Stimulated activated CD4-positive, alpha-beta T cell treated with anti-CD3 and anti-CD28 coated beads, Interleukin-12 subunit alpha, Interleukin-12 subunit beta, amount 100 ng/mL, for 24 hours (primary cell): ENCODE results near the gene PTTG1IP2.
"Not testable (repeated sequence)": the region's sequence is repeated elsewhere in the genome, so short reads cannot be mapped to it uniquely, and the experiment has no call there.

Experiments
- DNase-seq, 2 experiments: peaks; one replicate each; pipeline ENCODE4 v3.0.0-alpha.2; 2020; ENCODE audit warnings: low read depth in 2 of 2

PTTG1IP2 gene

DNA sequence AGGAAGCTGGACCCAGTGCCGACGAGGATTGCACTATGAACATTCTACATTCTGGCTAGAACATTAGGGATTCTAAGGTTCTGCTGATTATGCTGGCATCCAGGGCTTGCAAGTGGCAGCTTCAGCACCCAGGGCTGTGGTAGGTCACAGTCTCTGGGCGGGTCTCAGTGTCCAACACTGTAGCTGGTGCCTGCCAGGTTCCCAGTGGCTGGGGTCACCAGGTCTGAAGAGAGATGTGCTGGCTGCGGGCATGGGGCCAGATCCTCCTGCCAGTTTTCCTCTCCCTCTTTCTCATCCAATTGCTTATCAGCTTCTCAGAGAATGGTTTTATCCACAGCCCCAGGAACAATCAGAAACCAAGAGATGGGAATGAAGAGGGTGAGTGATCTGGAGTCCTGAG, at the start of gene PTTG1IP2:
PTTG1IP2 (plus strand) TSS at position 86 of the 400 bp plus-strand sequence; CDS start at position 234, 148 bp downstream.
- no peak for DNase-seq

DNA sequence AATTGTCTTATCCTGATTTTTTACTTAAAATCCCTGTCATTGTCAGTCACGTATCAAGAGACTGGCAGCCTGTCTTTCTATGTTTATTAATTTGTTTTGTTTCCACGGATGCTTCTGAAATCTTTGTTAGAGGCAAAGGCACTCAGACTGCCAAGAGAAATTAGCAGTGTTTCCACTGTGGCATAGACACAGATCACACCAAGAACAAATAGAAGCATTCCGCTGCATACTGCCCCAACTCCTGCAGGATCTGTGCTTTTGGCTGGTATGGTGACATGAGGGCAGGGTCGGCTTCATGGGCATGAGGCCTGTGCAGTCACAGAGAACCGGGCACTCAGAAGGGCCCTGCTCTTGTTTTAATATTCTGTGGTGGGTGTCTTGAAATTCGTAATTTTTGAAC, 47.8 kb upstream of the PTTG1IP2 start:
- no peak for DNase-seq

DNA sequence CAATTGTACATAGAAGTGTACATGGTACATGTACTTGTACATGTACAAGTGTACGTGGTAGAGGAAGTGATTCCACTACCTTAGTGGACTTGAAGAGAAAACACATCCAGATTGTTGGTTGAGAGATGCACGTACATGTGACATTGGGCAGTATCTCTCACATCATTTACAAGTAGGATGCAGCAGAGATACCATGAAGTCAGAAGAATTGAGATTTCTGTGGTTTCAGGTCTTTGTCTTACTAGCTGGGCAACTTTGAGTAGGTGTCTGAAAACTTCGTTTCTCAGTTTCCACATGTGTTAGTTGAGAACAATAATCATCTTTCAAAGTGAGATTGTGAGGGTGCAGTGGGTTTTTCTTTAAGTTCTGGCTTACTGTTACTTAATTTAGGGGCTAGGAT, 44.7 kb upstream of the PTTG1IP2 start:
- DNase-seq, result no peak

DNA sequence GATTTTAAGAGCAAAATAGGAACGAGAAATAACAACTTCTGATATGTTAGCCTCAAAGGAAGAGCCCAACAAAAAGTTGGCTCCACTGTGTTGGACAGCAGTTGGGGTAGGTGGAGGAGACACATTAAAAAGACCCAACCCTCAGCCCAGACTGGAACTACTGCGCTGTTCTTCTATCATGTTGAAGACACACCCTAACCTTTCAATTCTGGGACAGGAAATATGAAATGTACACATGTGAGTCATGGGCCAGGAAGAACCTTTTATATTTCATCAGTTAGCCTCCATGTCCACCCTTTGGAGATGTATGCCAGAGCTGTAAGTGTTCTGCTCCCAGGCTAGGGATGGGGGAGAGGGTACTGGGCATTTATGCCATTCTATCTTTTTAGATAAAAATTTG, 44.1 kb upstream of the PTTG1IP2 start:
- no peak for DNase-seq

DNA sequence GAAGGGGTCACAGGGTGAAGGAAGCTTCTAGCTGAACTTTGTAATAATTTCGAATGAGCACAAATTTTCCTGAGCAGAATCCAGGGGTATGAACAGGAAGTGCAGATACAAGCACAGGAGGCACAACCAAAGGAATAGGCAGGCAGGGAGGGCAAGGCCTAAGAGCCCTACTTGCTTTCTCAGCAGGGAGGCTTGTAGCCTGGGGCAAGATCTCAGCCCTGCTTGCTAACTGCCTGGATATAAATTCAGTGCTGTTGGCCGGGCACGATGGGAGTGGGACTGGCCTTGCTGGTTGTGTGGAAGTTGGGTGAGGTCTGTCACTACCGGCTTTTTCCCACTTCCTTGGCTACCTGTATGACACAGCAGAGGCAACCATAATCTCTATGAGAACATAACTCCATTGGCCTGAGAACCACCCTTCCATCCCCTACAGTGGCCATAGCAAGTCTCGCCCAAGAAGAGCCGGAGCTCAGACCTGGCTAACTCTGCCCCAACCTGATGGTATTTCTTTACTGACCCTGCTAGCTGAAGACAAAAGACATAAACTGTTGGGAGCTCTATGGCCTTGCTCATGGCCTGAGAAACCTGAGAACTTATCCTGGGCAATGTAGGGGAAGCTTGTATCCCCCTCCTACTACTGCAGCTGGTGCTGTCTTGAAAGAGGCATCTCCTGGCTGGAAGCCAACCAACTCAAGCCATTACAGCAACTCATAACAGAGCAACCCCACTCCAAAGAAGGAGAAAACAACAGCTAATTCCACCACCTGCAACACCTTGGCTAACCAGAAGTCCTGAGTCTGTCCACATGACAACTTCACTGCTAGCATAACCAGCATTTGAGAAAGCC, 38.6 kb upstream of the PTTG1IP2 start:
- DNase-seq, result no peak

DNA sequence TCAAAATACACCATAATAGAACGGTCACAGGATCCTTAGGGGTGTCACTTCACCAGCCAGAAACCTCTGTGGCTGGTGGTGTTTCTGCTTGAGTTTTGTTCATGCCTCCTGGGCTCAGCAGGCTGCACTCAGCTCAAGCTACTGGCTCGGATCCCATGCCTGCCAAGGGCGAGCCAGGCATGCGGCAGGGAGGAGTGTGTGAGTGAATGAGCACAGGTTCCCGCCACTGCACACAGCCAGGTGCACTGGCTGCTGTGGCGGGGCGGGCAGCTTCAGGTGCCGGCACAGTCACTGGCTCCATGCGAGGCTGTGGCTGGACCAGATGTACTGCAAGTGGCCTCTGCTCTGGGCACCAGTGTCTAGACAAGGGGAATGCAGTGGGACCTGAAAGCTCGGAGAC, 36.7 kb upstream of the PTTG1IP2 start:
- no peak for DNase-seq

DNA sequence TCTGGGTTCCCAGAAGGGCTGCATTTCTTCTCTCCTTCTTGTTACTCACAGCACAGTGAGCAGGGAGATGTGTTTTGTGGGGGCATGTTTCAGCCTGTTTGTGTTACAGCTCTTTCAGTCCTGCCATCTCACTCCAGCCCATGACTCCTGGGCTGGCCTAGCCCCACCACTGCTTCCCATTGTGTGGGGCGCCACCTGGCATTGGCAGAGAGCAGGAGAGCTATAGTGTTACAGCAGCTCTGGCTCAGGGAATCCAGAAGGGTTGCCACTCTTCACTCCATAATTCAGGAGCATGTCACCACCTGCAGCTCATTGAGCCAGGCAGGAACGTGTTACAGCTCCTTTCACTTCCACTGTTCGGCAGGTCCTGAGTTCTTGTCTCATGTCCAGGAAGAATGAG, 36.2 kb upstream of the PTTG1IP2 start:
- DNase-seq, result no peak

DNA sequence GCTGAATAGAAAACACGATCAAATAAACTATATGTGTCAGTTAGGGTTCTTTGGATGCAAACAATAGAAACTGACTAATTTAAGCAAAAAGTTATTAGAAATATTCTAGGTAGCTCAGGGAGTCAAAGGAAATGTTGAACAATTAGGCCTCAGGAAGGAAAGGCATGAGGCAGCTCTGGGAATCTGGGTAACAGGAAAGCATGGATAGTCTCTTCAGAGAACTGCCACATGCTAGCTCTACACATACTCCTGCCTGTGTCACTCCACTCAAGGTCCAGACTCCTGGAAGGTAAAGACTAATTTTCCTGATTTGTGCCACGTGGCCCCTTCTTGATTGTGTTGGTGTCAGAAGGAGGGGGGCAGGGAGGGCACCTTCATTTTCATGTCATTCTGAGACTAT, 23.8 kb upstream of the PTTG1IP2 start:
- no peak for DNase-seq

DNA sequence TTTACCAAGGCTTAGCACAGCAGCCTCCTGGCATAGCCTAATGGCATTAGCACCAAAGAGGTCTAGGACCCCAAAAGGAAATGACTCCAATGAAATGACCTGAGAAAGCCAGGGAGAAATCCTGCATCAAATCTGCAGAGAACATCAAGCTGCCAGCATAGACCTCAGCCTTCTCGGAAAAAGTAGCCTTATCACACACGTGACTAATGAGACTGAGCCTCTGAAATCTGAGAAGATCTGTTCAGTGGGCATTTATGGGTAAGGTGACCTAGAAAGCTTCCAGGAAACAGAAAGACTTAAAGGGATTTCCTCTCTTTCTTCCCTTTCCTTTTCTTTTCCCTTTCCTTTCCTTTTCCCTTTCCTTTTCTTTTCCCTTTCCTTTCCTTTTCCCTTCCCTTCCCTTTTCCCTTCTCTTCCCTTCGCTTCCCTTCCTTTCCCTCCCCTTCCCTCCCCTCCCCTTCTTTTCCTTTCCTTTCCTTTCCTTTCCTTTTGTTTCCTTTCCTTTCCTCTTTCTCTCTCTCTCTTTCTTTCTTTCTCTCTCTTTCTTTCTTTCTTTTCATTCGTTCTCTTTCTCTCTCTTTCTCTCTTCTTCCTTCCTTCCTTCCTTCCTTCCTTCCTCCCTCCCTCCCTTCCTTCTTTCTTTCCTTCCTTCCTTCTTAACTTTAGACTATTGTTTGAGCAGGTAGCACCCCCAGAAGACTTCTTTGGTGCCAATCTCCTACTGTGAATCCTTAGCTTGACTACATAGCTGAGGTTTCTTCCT, 23.1 kb upstream of the PTTG1IP2 start:
- no peak for DNase-seq

DNA sequence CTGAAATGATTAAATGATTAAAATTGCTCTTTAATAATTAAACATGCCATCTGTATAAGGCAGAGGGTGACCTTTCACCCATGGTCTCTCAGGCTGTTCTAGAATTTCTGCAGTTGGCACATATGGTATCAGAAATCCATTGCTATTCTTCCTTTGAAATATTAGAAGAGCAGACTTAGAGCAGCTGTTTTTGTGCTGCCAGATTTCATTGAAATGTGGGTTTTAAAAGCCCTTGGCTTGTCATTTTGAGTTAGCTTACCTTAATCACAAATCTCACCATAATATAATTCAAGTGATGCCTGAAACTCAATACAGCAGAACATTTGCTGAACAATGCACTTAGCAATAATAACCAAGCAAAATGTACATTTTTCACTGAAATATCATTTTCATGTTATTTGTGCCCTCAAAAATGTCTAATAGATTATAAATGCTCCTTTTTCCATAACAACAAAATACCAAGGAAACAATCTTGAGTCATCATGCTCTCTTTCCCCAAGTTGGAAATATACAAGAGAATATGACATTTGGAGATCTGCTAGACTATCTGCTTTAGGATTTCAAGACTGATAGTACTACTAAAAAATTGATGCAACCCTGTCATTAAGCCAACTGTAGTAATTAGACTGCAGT, 16.1 kb upstream of the PTTG1IP2 start:
- no peak for DNase-seq

DNA sequence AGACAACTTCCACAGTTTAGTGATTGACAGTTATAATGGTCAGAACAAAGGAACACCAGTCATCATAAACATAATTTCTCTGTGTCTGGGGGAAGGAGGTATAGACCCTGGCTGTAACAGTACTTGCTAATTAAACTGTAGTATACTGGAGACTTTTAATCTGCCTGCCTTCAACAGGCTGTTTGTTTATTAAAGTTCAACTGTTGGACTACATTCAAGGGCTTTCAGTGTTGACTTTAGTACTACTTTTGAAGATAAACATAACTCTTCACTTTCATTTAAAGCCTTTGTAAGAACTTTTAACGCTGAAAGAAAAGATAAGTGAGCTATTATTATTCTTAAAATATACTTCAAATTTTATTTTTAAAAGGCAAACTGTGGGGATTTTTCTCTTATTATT, 15.5 kb upstream of the PTTG1IP2 start:
- DNase-seq, result no peak

DNA sequence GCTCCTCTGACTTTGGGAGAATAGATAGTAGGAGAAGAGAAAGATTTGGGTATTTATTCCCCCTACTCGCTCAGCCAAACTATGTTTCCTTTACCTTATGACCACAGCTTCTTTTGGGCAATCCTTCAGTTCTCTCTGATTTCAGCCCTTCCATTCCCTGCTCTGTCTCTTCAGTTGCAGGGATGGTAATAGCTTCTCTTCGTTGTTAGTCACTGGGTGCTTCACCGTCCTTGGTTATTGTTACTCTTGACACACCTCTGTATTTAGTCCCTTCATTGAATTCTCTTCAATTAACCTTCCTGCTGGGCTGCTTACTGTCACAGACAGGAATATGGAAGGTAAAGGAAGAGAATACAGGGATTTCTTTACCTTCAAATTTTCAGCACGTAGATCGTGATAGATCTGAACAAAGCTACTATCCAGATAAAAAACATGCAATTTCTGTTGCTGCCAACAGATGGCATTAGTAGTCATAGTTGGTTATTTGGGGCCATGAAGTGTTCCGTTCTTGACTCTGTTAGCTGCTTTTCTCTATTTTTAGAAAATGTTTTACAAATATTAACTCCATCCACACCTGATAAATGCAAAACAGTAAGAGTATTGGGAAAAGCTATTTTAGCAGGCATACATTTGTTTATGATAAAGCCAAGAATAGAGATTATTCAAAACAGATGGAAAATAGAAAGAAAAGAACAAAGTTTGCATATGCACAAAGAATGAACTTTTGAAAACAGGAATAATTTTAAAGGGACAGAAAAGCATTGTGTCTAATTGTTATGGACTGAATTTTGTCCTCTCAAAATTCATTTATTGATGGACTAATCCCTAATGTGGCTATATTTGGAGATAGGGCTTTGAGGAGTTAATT, 14.0 kb upstream of the PTTG1IP2 start:
- no peak for DNase-seq

DNA sequence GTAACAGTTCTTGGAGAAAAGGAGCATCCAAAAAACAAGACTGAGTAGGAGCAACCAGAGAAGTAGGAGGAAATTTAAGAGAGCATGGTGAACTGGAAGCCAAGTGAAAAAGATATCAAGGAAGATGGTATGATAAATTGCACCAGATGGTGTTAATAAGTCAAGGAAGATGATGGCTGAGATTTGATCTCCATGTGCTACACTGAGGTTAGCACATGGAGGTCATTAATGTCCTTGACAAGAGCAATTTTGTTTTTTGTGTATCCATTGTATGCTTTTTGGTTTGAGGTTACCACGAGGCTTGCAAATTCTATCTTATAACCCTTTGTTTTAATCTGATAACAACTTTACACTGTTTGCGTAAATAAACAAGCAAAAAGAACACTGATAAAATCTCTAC, 11.3 kb upstream of the PTTG1IP2 start:
- no peak for DNase-seq

DNA sequence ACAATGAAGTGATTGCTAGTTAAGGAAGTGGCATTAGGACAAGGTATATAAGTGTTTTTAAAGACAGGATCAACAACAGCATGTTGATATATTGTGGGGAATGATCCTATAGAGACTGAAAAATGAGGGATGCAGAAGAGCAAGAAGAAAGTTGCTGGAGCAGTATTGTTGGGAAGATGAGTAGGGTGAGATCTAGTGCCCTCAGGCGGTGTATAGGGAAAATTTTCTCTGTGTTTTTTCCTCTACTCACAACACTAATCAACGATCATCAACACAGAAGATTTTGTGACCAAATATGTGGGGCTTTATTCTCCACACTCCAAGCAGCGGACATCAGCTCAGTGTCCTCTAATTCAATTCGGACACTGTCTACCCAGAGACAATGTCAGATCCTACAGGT, 9.6 kb upstream of the PTTG1IP2 start:
- no peak for DNase-seq

DNA sequence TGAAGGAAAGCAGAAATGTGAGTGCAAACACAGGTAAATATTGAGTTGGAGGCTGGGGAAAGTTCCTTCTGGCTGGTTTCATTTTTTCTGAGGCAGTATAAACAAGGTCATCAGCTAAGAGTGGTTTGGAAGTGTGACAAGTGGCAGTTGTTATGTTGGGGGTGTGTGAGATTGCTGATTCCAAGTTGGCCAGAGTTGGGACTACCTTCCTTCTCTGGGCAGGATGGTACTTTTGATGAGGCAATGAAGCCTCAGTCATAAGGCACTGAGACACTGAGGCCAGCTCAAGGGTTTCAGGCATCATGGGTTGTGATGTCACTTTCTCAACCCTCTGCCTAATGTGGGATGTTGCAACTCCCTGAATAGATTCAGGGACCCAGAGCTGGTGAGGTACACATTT, 8.2 kb upstream of the PTTG1IP2 start:
- DNase-seq, result no peak

DNA sequence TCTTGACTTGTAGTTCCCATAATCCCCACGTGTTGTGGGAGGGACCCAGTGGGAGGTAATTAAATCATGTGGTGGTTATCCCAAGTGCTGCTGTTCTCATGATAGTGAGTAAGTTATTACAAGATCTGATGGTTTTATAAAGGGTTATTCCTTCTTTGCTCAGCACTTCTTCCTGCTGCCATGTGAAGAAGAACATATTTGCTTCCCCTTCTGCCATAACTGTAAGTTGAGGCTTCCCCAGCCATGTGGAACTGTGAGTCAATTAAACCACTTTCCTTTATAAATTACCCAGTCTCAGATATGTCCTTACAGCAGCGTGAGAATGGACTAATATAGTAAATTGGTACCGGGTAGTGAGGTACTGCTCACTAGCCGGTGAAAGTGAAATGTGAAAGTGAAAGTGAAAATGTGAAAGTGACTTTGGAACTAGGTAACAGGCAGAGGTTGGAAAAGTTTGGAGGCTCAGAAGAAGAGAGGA, 6.2 kb upstream of the PTTG1IP2 start:
- not testable (repeated sequence) for DNase-seq

DNA sequence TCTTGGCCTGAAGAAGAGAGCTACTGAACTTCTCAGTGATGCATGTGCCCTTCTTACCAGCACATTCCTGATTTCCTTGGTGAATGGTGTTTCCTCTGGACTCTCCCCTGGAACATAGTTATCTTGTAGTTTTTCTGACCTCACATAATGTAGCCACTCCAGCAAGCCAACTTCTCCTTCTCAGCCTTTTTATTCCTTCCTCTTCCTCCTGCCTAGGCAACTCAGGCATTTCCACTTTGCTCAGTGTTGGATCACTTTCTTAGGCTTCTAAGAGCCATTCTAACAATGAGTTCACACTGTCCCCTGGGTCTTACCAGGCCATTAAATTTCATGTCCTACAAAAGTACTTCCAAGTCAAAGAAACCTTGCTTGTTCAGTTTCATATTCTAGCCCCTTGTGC, 3.6 kb upstream of the PTTG1IP2 start:
- no peak for DNase-seq

DNA sequence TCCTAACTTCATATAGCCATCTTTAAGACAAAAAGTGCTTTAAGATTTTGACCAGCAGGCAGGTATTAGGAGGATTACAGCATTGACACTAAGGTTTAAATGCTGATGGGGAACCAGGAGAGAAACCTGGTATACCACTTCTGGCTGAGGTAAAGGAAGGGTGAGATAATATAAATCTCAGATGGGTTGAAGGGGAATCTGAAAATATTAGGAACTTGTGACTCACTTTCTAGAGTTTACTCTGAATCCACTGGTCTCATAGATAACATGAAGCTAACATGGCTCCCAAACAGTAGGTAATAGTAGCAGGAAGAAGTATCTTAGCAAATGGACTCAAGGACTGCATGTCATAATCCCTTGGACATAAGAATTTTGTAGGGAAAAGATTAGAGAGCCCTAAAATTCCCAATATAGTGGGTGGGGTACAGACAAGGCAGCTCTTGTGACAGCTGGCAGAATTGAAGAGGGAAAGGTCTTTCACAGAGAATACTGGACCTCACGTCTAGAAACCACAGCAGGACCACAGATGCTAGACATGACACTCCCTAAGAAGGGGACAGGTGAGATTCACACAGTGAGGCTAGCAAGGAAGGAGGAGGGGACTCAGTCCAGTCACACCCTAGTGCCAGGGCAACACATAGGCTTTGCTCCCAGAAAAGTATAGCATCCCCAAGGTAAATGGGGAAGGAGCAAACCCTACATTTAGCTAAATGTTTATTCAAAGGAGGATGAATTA, 3.5 kb downstream of the PTTG1IP2 start:
- DNase-seq, result no peak

DNA sequence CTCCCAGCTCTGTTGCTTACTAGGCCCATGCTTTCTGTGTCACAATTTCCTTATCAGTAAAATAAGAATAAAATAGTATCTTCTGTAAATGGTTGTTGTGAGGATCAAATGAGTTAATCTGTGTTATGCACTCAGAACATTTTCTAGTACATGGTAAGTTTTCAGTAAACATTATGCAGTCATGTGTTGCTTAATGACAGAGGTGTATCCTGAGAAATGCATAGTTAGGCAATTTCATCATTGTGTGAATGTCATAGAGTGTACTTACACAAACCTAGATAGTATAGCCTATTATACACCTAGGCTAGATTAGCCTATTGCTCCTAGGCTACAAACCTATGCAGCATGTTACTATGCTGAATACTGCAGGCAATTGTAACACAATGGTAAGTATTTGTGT, 4.4 kb downstream of the PTTG1IP2 start:
- no peak for DNase-seq

DNA sequence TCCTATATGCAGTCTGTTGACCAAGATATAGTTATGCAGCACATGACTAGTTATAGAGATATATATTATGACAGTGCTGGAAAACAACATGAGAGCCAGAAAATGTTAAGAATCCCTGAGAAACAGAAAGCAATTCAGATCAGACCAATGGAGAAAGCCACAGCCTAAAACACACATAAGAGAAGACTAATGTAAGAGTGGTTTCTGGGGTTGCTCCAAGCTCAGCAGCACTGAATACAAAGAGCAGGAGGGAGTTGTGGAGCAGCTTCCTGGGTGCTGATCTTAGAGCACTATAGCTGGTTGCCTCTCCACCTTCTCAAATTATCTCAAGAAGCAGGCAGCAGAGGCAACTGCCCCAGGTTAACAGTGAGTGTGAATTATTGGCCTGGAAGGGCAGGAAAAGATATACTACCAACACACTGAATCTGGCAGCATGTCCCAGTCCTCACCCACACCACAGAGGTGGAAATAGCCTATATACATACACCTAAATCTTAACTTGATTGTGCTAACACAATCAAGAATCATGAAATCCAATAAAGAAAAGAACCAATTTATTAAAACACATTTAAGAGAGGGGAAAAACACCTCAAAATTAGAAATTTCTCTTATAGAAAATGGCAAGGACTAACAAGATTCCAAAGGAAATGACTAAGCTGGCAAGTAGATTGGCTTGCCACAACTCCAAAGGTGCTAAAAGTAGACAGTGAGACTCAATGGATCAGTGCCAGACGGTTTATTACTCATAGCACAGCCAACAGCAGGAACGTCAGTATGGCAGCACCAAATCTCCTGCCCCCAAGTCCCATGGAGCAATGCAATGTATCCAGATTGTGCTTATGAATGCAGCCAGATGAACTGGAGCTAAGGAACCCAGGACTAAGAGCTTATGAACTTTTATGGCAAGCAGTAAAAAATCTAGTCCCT, 5.1 kb downstream of the PTTG1IP2 start:
- no peak for DNase-seq
